ENCODE data around the gene CUX1. TPM values are rescaled to one million over a fixed set of nuclear protein-coding genes. Genes with fewer than 3 reads are reported as not detected.

CUX1 gene
- total and polyA plus RNA-seq, 5 donors = 54.1 to 146 (median 109) TPM

DNA sequence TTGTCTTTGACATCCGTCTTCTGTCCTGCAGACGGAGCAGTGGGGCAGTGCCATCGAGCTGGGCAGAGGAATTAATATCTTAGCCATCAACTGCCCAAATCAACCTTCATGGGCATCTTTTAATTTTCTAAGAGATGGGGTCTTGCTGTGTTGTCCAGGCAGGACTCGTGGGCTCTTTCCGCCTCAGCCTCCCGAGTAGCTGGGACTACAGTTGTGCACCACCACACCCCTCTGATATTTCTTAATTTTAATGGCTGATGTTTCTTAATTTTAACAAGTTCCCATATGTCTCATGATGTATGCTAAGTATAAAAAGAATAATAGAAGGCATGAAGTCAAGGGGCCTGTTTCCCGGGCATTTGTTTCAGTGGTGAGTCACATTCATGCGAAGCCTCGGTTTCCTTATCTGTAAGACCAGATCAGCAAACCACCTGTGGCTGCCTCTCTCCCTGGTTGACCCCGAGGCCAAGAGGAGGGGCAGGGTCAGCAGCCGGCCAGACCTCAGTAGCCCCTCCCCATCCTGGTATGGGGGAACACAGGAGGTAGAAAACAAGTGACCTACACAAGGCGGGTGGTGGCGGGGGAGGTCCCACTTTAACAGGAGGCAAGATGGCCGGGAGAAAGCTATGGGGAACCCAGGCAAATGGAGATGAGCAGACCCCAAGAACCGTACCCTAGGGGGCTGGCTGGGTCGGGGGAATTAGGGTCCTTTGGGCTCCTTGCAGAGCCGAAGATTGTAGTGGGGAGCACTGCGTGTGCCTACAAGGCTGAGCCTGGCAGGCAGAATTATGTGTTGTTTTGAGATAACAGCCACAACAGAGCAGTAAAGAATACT is 85.5 kb downstream of the CUX1 start:
- Histone ChIP-seq H3K4me3 (ENCODE audit: low read length) (no peak overlapping the region), H3K27me3 (ENCODE audit: control insufficient read depth, insufficient read depth) (no peaks in the 10 kb centered on the region), H3K9me3 (ENCODE audit: control insufficient read depth, low read length) (no peaks in the 10 kb centered on the region), H3K4me1 (ENCODE audit: control insufficient read depth, insufficient read depth, low read length) (peaks cover 8% of the 10 kb centered on the region), H3K27ac (ENCODE audit: low read length) (no peak overlapping the region)
- no peak for ATAC-seq
- no peak for DNase-seq
- 90% methylated on average over 18 of the region's 18 CpGs for WGBS
- intact Hi-C loops (cut with DNase I) = no loop called here

DNA sequence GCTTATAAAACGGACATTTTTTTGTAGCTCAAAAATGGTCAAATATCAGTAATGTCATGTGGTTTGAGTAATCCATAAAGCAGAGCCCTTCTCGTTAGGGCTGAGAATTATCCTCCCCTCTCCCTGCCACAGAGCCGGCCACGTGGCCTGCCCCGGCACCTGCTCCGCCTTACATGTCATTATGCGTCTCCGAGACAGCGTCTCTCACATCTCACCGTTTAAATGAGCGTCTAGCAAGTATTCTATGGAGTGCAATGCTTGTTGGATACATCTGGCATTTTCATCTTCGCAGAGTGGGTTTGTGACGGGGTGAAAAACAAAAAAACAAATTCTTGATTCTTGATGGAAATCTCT is 86.1 kb downstream of the CUX1 start:
- intact Hi-C loops (cut with DNase I) = no loop called here
- no peak overlapping the region for H3K4me3 ChIP-seq (ENCODE audit: low read length)
- H3K27ac ChIP-seq (ENCODE audit: low read length) = no peak overlapping the region
- DNase-seq (no peak), ATAC-seq (no peak)
- no peaks in the 10 kb centered on the region for H3K27me3 ChIP-seq (ENCODE audit: control insufficient read depth, insufficient read depth)
- peaks cover 5% of the 10 kb centered on the region for H3K4me1 ChIP-seq (ENCODE audit: control insufficient read depth, insufficient read depth, low read length)
- 92% methylated on average over 13 of the region's 13 CpGs for WGBS
- H3K9me3 ChIP-seq (ENCODE audit: control insufficient read depth, low read length) = no peaks in the 10 kb centered on the region

- DNase-seq (no peak), ATAC-seq (no peak)
- no peaks in the 10 kb centered on the region for H3K27me3 ChIP-seq (ENCODE audit: control insufficient read depth, insufficient read depth)
- peaks cover 2% of the 10 kb centered on the region for H3K4me1 ChIP-seq (ENCODE audit: control insufficient read depth, insufficient read depth, low read length)
- no peaks in the 10 kb centered on the region for H3K9me3 ChIP-seq (ENCODE audit: control insufficient read depth, low read length)
- no peak overlapping the region for H3K27ac ChIP-seq (ENCODE audit: low read length)
- WGBS = 90% methylated on average over 10 of the region's 10 CpGs
- no peak overlapping the region for H3K4me3 ChIP-seq (ENCODE audit: low read length)
- intact Hi-C loops (cut with DNase I) = no loop called here
These were observed 86.6 kb downstream of the CUX1 start for GRCh38 chr7:101904019-101904418.

- no peak overlapping the region for H3K27ac ChIP-seq (ENCODE audit: low read length)
- no peak for ATAC-seq
These were observed 87.9 kb downstream of the CUX1 start for GRCh38 chr7:101905203-101905865.

DNA sequence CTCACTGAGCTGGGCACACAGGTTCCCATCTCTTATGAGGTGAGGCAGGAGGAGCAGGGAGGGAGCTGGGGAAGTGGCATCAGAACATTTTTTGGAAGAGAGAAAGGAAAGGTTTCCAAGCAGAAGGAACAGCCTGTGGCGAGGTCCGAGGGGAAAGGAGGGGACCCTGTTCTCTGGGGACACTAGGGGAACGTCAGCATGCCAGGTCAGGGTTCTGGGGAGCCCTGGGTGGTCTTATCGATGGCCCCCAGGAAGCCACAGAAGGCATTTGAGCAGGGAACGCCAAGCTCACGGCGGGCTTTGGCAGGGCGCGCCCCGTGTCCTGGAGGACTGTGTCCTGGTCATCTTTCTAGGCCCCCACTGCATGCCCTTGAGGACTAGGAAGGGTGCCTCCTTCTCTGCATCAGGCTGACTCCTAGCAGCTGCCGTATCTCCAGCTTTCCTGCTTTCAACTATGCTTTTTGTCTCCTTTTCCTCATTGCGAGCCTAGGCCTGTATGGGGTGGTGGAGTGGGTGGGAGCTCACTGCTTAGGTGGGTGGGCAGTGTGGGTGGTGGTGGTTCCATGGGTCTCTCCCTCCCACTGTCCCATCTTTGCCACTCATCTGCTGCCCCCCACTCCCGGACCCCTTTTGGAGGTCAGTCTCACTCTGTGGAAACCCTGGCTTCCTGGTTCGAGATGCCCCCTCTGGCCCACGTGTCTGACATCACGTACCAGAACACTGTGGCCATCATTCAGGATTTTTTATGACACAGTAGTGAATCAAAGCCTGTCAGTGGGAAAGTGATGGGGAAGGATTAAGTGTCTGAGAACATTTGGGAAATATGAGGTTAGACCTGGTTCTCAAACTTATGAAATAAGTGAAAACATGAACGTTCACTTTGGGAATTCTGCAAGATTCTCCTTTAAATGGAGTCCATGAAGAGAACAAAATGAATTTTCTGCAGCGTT is 89.1 kb downstream of the CUX1 start:
- peaks cover under 1% of the 10 kb centered on the region for H3K4me1 ChIP-seq (ENCODE audit: control insufficient read depth, insufficient read depth, low read length)
- no peak for DNase-seq
- WGBS = 95% methylated on average over 18 of the region's 18 CpGs
- no peaks in the 10 kb centered on the region for H3K27me3 ChIP-seq (ENCODE audit: control insufficient read depth, insufficient read depth)
- no peak for ATAC-seq
- H3K27ac ChIP-seq (ENCODE audit: low read length) = no peak overlapping the region
- H3K9me3 ChIP-seq (ENCODE audit: control insufficient read depth, low read length) = no peaks in the 10 kb centered on the region
- intact Hi-C loops (cut with DNase I) = no loop called here
- H3K4me3 ChIP-seq (ENCODE audit: low read length) = no peak overlapping the region

More at GRCh38 chr7:101905203-101905865, 87.9 kb downstream of the CUX1 start:
- Histone ChIP-seq H3K4me3 (ENCODE audit: low read length) (no peak overlapping the region), H3K4me1 (ENCODE audit: control insufficient read depth, insufficient read depth, low read length) (peaks cover 2% of the 10 kb centered on the region), H3K27me3 (ENCODE audit: control insufficient read depth, insufficient read depth) (no peaks in the 10 kb centered on the region), H3K9me3 (ENCODE audit: control insufficient read depth, low read length) (no peaks in the 10 kb centered on the region)
- intact Hi-C loops (cut with DNase I) = no loop called here
- no peak for DNase-seq
- WGBS = 88% methylated on average over 17 of the region's 17 CpGs

DNA sequence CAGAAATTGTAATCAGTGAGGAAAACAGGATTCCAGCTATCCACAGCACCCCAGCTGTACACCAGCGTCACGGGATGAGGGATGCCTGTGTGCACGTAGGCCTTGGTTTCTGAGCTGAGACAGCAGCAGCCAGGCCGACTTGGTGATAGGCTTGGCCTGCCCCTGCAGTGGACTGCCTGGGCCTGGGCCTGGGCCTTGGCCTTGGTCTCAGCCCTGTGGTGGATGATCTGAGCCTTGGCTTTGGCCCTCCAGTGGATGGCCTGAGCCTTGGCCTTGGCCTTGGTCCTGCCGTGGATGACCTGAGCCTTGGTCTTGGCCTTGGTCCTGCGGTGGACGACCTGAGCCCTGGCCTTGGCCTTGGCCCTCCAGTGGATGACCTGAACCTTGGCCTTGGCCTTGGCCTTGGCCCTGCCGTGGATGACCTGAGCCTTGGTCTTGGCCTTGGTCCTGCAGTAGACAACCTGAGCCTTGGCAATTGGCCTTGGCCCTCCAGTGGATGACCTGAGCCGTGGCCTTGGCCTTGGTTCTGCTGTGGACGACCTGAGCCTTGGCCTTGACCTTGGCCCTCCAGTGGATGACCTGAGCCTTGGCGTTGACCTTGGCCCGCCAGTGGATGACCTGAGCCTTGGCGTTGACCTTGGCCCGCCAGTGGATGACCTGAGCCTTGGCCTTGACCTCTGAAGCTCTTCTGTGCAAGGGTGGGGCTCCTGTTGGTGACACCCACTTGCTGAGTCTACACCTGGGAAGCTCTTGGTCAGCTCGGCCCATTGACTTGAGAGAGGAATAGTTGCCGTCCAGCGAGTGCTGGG is 93.8 kb downstream of the CUX1 start:
- no peaks in the 10 kb centered on the region for H3K27me3 ChIP-seq (ENCODE audit: control insufficient read depth, insufficient read depth)
- H3K4me1 ChIP-seq (ENCODE audit: control insufficient read depth, insufficient read depth, low read length) = peaks cover 10% of the 10 kb centered on the region
- intact Hi-C loops (cut with DNase I) = no loop called here
- H3K9me3 ChIP-seq (ENCODE audit: control insufficient read depth, low read length) = no peaks in the 10 kb centered on the region
- H3K27ac ChIP-seq (ENCODE audit: low read length) = peak overlapping the region; percentile 34
- DNase-seq (peak; percentile 76 to 91 (median 90)), ATAC-seq (peak; percentile 76 to 83)
- H3K4me3 ChIP-seq (ENCODE audit: low read length) = no peak overlapping the region
- WGBS = 84% methylated on average over 17 of the region's 17 CpGs

- no peaks in the 10 kb centered on the region for H3K27me3 ChIP-seq (ENCODE audit: control insufficient read depth, insufficient read depth)
- ATAC-seq = peak; percentile 66
- peak overlapping the region; percentile 34 for H3K27ac ChIP-seq (ENCODE audit: low read length)
- peaks cover 10% of the 10 kb centered on the region for H3K4me1 ChIP-seq (ENCODE audit: control insufficient read depth, insufficient read depth, low read length)
- DNase-seq = peak; percentile 71 to 83 (median 71)
- 59% methylated on average over 21 of the region's 21 CpGs for WGBS
- intact Hi-C loops (cut with DNase I) = no loop called here
- no peaks in the 10 kb centered on the region for H3K9me3 ChIP-seq (ENCODE audit: control insufficient read depth, low read length)
- no peak overlapping the region for H3K4me3 ChIP-seq (ENCODE audit: low read length)
These were observed 94.6 kb downstream of the CUX1 start for GRCh38 chr7:101911800-101912715.

DNA sequence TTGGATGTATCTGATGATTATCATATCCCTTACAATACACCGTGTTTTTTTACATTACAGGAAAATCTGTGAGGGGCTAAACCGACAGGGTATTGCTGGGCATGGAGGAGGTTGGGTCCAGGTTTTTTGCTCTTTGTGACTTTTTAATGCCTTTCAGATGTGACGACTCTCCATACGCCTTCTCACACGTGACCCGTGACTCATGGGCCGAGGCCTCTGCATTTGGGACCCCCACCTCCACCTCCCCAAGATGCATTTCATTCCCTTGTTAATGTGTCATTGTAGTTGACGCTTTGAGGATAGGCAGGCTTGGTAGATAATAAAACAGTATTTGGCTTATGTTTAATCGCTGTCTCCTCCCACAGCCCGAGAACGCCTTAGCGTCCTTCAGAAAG is 95.3 kb downstream of the CUX1 start:
- ATAC-seq = peak in 1 of 2 donors; percentile 9
- peak in 1 of 3 donors; percentile 52 for DNase-seq
- peaks cover 10% of the 10 kb centered on the region for H3K4me1 ChIP-seq (ENCODE audit: control insufficient read depth, insufficient read depth, low read length)
- WGBS = 65% methylated on average over 12 of the region's 12 CpGs
- intact Hi-C loops (cut with DNase I) = no loop called here
- H3K4me3 ChIP-seq (ENCODE audit: low read length) = no peak overlapping the region
- no peaks in the 10 kb centered on the region for H3K27me3 ChIP-seq (ENCODE audit: control insufficient read depth, insufficient read depth)
- no peaks in the 10 kb centered on the region for H3K9me3 ChIP-seq (ENCODE audit: control insufficient read depth, low read length)
- H3K27ac ChIP-seq (ENCODE audit: low read length) = no peak overlapping the region

- intact Hi-C loops (cut with DNase I) = no loop called here
- 75% methylated on average over 24 of the region's 24 CpGs for WGBS
- Histone ChIP-seq H3K4me3 (ENCODE audit: low read length) (no peak overlapping the region), H3K4me1 (ENCODE audit: control insufficient read depth, insufficient read depth, low read length) (peaks cover 10% of the 10 kb centered on the region), H3K27me3 (ENCODE audit: control insufficient read depth, insufficient read depth) (no peaks in the 10 kb centered on the region), H3K27ac (ENCODE audit: low read length) (no peak overlapping the region), H3K9me3 (ENCODE audit: control insufficient read depth, low read length) (no peaks in the 10 kb centered on the region)
- ATAC-seq (no peak), DNase-seq (peak in 2 of 3 donors; percentile 67 to 69)
These were observed 95.9 kb downstream of the CUX1 start for GRCh38 chr7:101913247-101913721.

Measured in right cardiac atrium (tissue), 5 donors.